OCI-LY1 (cell line): ENCODE measurements around the gene GPR3.

Source experiments
- CTCF ChIP-seq: fragments of 200-600 bp; sonication (generic), shearing (Covaris generic); IDR thresholded peaks from 2 replicates; pipeline ENCODE4 v1.5.1; 2017; ENCODE audit warnings: mild to moderate bottlenecking, antibody characterized with exemption, low read length, moderate library complexity, mixed read lengths
- EZH2 ChIP-seq: fragments of 200-600 bp; sonication (generic), shearing (Covaris generic); IDR thresholded peaks from 2 replicates; pipeline ENCODE4 v1.8.0; 2017; ENCODE audit warnings: borderline replicate concordance, mixed run types, mild to moderate bottlenecking, antibody characterized with exemption, low read length, moderate library complexity, mixed read lengths

- TF ChIP-seq CTCF: no peak
- TF ChIP-seq EZH2: no peak
Measured at GRCh38 chr1:27412502-27412901, 20.1 kb downstream of the GPR3 start.
